Stimulated activated CD4-positive, alpha-beta T cell treated with anti-CD3 and anti-CD28 coated beads, Interleukin-4, amount 100 ng/mL, for 4 hours (primary cell): Measurements from ENCODE around the gene CCDC106.

ENCODE experiments used
- DNase-seq, 2 experiments: peaks; one replicate each; pipeline ENCODE4 v3.0.0-alpha.2; 2020

CCDC106 gene

DNA sequence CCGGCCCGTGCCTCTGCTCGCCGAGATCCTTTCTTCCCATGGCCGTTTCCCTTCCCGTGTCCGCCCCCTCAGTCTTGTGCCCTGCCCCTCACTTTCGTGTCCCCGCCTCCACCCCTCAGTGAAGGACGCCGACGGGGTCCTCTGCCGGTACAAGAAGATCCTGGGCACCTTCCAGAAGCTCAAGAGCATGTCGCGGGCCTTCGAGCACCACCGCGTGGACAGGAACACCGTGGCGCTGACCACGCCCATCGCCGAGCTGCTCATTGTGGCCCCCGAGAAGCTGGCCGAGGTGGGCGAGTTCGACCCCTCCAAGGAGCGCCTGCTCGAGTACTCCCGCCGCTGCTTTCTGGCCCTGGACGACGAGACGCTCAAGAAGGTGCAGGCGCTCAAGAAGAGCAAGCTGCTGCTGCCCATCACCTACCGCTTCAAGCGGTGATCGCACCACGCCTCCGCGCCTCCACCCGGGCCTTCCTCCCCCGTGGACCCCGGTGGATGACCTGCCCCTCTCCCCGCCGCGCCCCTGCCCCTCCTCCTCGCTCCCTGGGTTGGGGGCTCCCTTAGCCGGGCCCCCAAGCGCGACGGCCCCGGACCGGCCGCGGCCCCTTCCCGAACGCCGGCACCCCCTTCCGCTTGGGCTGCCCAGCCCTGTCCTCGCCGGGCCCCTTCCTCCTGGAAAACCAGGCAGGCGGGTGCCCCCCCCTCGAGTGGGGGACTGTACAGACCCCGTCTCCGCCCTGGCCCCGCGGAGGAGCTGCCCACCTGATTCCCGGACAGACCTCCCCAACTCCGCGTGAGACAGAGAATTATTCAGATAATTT, 4.5 kb downstream of the CCDC106 start:
- no peak for DNase-seq

GRCh38 chr19:55653651-55654322, 5.8 kb downstream of the CCDC106 start:
- DNase-seq, result peak; percentile 98 to 99

GRCh38 chr19:55654323-55654867, 6.4 kb downstream of the CCDC106 start:
- DNase-seq, result peak; percentile 98 to 99

GRCh38 chr19:55654868-55655647, 7.0 kb downstream of the CCDC106 start, which contains the start of gene U2AF2:
U2AF2 (plus strand) TSS chr19:55655035; CDS start chr19:55655105, 70 bp downstream.
- DNase-seq, result peak; percentile 94 to 98

DNA sequence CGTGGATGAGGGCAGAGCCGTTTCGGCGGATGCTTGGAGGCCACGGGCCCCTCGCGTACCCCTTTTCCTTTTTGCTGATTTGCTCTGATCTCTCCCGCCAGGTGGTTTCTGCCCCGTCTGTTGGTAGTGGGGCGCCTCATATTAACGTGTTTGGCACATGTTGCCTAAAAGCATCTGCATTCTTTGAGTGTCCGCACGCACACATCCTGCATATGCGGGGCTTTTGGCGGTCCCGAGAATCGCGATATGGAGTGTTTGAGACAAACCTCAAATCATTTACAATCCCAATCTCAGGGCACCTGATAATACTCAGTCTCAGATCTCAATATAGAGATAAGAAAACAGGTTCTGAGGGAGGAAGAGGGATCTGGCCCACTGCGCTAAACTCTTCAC, 7.6 kb downstream of the CCDC106 start:
- no peak for DNase-seq

GRCh38 chr19:55656552-55656951, 8.5 kb downstream of the CCDC106 start:
- DNase-seq, result no peak

DNA sequence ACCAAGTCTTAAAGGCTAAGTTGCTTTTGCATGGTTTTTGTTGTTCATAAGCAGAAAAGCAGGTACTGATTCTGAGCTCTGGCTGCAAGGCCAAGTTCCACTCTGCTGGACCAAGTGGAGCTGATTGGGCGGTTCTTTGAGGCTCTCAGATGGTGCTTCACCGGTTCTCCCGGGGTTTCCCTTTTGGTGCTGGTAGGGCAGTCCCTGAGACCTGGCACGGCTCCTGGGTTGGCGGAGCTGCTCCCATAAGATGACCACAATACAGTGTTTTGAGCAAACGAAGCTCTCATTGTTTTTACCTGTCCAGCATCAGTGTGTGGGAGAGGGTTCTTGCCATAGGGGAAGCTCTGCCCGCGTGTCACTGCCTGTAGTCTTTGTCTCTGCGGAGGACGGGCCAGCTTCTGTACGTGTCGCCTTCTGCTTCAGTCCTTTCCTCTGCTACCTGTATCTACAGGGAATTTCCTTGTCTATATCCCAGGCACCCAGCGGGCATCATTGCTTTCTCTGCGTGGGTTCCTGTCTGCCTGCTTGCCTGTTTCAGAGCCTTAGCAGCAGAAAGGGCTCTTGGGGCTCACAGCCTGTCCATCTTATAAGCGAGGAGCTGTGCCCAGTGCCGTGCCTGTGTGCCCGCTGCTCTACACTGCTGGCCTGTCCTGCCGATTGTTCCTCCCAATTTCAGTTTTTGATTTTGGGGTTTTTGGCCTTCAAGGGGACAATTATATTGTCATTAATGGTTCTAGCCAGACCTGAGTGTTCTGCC, 9.2 kb downstream of the CCDC106 start:
- DNase-seq, result no peak

DNA sequence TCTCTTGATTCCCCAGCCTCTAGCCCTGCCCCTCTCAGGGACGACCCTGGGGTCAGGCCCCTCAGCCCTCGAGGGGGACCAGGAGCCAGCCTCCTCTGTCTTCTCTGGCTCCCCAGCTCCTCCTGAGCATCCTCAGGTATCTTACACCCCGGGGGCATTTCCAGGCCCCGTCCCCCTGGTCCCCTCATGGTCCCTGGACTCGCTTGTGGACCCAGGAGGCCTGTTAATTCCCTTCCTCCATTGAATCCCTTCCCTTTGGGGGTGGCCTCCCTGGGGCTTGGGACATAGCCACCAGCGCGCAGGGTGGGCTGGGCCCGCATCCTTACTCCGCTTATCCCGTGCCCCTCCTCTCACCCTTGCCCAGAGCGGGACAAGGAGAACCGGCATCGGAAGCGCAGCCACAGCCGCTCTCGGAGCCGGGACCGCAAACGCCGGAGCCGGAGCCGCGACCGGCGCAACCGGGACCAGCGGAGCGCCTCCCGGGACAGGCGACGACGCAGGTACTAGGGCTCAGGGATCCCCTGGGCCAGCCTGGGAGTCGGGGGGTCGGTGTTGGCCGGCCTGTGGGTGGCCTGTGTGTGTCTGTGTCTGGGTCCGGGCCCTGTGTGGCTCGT, 10.9 kb downstream of the CCDC106 start:
- no peak for DNase-seq

- DNase-seq, result no peak
These were observed 11.8 kb downstream of the CCDC106 start for GRCh38 chr19:55659822-55660221.

DNA sequence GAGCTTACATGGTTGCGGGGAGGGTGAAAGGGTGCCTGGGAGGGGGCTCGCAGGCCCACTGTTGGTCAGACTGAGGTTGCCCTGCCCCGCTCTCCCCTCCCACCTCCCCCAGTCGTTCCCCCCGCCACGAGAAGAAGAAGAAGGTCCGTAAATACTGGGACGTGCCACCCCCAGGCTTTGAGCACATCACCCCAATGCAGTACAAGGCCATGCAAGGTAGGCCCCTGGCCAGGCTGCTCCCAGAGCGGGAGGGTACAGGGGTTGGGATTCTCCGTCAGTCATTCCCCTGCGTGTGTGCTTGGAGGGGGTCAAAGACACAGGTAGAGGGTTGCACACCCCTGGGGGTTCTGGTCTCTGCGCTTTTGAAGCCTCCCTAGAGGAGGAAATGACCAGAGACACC, 12.4 kb downstream of the CCDC106 start:
- no peak for DNase-seq

DNA sequence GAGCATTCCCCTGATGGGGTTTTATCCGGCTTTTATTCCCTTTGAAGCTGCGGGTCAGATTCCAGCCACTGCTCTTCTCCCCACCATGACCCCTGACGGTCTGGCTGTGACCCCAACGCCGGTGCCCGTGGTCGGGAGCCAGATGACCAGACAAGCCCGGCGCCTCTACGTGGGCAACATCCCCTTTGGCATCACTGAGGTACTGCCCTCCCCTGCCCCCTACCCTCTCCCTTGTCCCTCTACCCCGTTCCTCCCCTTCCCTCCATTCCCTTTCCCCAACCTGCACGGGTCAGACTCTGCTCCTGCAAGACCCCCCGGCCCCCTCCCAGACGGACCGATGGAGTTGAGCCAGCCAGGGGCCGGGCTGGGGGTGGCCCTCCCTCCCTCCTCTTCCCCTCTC, 13.0 kb downstream of the CCDC106 start:
- DNase-seq, result no peak

DNA sequence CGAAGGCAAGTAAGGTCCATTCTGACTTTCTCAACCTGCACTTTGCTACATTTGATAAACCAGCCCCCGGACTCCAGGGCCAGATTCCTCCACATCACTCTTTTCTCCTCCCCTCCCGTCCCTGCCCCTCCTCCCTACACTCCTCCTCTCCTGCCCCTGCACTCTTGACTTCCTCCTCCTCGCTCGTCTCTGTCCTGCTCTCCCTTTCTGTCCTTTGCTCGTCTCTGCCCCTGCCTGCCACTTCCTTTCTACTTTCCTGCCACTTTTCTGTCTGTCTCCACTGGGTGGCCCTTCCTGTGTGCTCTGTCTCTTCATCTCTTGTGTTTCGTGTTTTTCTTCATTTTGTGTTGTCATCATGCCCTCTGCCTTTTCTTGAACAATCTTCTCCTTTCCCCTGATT, 13.8 kb downstream of the CCDC106 start:
- DNase-seq, result no peak

- DNase-seq, result no peak
These were observed 16.0 kb downstream of the CCDC106 start for GRCh38 chr19:55663846-55664536.

DNA sequence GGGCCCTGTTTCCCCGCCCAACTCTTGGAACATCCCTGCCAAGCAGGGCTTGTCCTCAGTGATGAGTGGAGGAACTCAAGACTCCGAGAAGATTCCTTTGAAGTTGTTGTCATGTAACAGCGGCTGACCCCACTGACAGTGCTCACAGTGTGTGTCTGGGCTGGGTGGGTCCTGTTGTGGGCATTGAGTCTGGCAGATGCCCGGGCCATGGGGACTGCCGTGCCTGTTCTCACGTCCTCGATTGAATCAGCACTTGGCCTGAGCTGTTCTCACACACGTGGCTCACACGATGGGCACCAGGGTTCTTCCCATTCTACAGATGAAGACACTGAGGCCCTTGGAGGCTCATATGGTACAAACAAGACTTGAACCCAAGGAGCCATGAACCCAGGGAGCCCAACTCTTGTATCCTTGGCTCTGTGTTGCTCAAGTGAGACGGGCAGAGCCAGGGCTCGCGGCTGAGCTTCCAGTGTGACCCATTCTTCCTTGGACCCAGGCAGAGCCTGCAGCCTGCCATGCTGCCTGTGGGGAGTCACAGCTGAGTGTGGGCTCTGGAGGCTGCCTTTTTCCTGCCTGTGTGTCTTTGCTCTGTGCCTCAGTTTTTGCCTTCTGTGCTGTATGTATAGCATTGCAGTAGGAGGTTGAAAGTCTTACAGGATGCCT, 18.5 kb downstream of the CCDC106 start:
- no peak for DNase-seq

DNA sequence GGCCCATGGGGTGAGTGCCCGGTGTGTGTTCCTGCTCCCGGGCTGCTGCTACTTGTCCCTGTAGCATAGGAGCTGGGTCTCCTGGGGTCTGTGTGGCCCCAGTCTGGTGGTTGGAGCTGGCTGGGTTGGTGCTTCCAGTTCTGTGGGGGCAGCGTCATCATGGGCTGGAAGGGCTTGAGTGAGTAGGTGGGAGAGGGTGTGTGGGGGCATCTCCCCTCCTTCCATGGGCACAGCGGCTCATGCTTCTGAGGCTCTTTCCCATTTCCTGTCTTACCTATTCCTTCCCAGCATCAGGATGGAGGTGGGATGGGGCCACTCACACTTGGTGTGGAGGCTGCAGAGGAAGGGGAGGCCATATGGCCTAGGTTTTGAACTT, 19.0 kb downstream of the CCDC106 start:
- DNase-seq, result no peak

DNA sequence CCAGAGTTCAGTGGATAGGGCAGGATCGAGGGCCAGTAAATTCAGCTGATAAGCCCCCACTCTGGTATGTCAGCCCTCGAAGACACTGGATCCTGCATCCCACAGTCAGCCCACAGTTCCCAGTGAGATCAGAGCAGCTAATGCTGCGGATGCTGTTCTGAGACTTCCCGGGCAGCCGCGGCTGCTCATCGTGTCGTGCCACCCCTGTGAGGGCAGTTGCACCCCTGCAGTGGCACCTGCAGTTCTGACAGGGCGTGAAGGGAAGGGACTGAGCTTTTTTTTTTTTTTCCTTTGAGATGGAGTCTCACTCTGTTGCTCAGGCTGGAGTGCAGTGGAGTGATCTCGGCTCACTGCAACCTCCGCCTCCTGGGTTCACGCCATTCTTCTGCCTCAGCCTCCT, 19.5 kb downstream of the CCDC106 start:
- no peak for DNase-seq

GRCh38 chr19:55667958-55668357, 19.9 kb downstream of the CCDC106 start:
- DNase-seq, result no peak

GRCh38 chr19:55668603-55669348, 20.8 kb downstream of the CCDC106 start:
- DNase-seq, result no peak

DNA sequence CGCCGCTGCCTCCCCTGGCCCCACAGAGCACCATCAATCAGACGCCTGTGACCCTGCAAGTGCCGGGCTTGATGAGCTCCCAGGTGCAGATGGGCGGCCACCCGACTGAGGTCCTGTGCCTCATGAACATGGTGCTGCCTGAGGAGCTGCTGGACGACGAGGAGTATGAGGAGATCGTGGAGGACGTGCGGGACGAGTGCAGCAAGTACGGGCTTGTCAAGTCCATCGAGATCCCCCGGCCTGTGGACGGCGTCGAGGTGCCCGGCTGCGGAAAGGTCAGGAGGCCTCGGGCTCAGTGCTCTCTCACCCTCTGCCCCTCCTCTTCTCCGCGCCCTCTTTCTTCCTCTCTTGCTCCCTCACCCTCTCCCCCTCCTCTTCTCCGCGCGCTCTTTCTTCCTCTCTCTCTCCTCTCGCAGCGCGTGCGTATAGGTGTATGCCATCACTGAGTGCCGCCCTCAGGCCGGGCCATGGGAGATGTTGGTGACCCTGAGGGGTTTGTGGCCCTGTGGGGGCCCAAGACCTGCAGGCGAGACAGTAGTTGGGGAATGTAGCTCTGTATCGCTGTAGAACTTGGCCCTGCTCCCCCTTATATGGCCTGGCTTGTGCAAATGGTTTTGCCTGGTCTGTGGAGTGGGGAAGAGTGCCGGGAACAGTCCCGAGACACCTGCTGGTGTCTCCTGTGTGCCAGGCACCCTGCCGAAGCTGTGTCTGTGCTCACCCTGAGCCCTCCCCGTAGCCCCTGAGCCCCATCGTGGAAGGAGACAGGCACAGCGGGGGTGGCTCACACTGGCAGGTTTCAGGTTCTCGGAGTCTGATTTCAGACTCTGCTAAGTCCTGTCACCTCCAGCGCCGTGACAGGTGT, 21.6 kb downstream of the CCDC106 start:
- no peak for DNase-seq
